Stimulated activated CD4-positive, alpha-beta T cell treated with anti-CD3 and anti-CD28 coated beads, Interleukin-2, amount 100 ng/mL, for 24 hours (primary cell): ENCODE results near the gene TNIK.
"Not testable (repeated sequence)": the region's sequence is repeated elsewhere in the genome, so short reads cannot be mapped to it uniquely, and the experiment has no call there.

ENCODE experiments used
- DNase-seq, 2 donors: peaks; one replicate each; pipeline ENCODE4 v3.0.0-alpha.2; 2020

TNIK gene

GRCh38 chr3:171155122-171155700, 305.0 kb downstream of the TNIK start:
- no peak for DNase-seq

GRCh38 chr3:171150945-171151344, 309.3 kb downstream of the TNIK start:
- DNase-seq, result no peak

DNA sequence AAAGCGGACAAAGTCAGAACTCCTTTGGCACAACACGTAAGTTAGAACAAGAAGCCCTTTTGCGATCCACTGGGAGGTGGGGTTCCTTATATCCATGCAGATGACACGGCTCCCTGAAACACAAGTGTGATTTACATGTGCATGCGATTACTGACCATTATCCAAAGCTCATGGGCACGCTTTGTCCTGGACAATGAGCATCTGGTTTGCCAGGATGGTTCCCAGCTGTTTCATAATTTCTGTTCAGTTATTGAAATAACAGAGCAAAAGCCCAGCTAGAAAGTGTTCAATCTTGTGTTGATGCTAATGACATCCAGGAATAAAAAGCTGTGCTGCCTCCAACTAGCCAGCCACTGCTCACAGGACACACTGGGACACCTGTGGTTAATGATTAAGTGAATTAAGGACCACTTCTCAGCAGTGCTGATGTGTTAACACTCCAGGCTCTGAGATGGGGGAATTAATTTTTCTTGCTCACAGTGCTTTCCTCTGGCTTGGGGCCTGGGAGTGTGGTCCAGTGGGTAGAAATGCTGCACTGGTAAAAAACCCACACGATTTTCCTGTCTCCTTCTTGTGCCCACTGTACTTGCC, 310.6 kb downstream of the TNIK start:
- DNase-seq, result no peak

GRCh38 chr3:171145798-171146197, 314.4 kb downstream of the TNIK start:
- no peak for DNase-seq

- no peak for DNase-seq
Observed at GRCh38 chr3:171142985-171143384, 317.2 kb downstream of the TNIK start.

DNA sequence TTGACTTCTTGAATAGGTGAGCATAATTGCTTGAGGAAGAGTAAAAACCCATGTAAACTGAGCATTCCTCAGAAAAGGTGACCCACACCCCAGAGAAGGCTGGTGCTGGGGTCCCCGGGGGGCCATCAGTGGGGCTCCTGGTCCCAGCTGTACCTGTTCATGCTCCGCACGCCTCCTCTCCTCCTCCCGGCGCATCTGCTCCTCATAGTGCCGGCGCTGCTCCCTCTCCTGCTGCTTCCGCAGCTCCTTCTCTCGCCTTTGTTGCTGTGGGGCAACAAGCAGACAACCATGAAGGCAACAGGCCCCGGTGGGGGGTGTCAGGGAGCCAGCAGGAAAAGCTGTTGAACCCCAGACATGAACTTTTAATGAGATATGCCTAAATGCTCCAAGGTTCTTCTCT, 320.0 kb downstream of the TNIK start:
- no peak for DNase-seq

DNA sequence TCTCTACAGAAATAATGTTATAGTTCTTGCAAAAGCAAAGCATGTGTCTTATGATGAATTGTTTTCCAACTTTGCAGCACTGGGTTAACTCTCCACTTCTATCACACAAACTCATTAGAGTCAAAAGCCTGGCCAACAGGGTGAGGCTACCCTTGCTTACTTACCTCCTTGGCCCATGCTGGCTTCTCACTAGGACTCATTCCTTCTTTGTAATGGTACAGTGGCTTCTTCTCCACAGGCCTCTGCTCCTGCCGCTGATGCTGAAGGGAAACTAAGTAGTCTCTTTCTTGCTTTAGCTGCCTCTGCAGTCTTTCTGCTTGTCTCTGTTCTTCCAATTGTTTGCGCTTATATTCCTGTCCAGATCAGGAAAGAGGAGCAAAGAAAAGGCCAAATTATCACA, 322.2 kb downstream of the TNIK start:
- DNase-seq, result no peak

GRCh38 chr3:171135549-171135948, 324.7 kb downstream of the TNIK start:
- DNase-seq, result no peak

- DNase-seq, result no peak
Observed at GRCh38 chr3:171133796-171134569, 326.2 kb downstream of the TNIK start.

GRCh38 chr3:171133337-171133736, 326.9 kb downstream of the TNIK start:
- DNase-seq, result no peak

- no peak for DNase-seq
Observed at GRCh38 chr3:171132873-171133272, 327.3 kb downstream of the TNIK start.

GRCh38 chr3:171129827-171130226, 330.4 kb downstream of the TNIK start:
- DNase-seq, result no peak

DNA sequence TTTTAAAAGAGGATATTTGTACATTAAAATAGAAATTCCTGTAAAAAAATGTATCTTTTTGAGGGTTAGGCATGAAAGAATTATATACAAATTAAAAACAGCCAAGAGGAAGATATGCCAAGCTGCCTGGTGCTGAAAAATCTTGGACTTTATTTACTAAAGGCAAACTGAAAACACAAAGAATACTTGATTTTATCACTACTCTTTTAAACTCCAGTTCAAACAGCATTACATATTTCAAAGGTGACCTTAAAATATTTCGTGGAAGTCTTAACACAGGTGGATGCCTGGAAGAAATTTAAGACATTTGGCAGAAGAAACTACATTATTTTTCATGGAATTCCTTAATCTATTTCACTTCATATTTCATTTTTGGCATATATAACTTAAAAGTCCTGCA, 332.6 kb downstream of the TNIK start:
- no peak for DNase-seq

GRCh38 chr3:171126478-171127209, 333.6 kb downstream of the TNIK start:
- no peak for DNase-seq

- DNase-seq, result no peak
Observed at GRCh38 chr3:171125010-171125409, 335.2 kb downstream of the TNIK start.

- DNase-seq, result no peak
Observed at GRCh38 chr3:171123915-171124314, 336.3 kb downstream of the TNIK start.

DNA sequence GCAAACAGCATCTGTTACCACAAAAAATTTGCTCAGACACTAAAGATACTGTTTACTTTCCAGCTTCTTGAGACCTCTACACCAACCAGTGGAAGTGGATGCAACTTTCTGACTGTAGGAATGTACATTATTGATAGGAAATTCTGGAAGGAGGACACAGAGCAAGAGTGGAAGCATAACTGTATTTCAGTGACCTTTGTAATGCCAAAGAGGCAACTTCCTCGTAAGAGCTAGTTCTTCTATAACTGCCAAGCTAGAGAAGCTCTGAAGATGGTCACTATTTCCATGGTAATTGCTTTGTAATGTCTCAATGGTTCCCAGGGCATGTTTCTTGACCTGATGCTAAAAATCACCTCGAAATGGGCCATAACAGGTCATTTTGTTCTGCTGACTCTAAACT, 337.3 kb downstream of the TNIK start:
- DNase-seq, result no peak

DNA sequence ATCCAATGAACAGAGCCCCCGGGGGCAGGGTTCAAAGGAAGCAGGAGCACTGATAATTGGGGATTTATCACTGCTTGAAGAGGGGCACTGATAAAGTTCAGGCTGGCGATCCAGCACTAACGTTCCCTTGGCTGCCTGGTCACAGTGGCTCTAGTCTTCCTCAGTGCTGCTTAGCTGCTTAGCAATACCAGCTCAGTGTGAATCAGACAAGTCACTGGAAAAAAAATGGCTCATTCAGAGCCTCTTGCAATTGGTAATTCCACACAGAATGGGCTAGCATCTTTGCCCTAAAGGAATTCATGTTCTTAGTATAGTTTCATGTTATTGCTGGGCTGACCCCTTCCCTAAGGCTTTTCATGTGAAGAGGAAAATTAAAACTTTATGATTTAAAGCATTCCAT, 338.0 kb downstream of the TNIK start:
- no peak for DNase-seq

DNA sequence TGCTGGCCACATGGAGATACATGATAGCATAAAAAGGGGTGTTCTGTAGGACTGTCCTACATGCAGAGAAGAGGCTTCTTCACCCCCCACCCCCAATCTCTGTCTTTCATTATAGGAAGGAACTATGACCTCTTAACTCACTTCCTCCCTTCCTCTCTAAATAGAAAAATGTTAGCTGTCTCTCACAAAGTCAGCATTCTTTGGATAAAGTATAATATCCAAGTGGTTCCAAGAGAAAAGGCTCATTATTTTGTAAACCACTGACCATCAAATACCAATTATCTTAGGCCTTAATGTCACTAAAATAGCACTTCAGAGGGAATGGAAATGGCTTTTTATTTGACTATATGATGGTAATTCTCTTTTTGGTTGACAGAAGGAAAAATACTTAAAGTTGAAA, 338.4 kb downstream of the TNIK start:
- no peak for DNase-seq

DNA sequence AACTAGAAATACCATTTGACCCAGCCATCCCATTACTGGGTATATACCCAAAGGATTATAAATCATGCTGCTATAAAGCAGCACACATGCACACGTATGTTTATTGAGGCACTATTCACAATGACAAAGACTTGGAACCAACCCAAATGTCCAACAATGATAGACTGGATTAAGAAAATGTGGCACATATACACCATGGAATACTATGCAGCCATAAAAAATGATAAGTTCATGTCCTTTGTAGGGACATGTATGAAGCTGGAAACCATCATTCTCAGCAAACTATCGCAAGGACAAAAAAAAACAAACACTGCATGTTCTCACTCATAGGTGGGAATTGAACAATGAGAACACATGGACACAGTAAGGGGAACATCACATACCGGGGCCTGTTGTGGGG, 340.8 kb downstream of the TNIK start:
- DNase-seq, result not testable (repeated sequence)

GRCh38 chr3:171118993-171119392, 341.2 kb downstream of the TNIK start:
- DNase-seq, result not testable (repeated sequence)

DNA sequence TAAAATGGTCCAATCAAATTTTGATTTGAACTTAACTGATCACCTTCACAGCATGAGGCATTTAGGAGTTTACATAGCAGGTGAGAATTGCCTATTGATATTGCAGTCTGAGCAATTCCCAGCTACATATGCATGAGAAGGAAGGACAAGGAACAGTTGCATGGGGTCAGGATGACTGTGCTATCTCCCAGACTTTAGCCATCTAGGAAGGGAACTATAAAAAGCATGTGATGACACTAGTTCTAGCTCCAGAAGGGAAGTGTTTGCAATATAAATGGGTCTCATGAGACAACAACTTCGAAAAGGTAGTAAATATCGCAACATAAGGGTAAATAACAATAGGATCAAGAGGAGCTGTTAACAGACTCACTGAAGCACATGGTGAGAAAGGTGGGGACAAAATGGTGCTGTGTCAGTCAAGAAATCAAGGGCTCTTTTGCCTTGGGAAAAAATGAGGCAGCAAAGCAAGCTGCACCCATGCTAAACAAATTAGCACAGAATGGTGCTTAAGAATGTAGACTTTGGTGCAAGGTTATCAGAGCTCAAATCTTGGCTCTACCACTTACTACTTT, 343.3 kb downstream of the TNIK start:
- DNase-seq, result no peak

DNA sequence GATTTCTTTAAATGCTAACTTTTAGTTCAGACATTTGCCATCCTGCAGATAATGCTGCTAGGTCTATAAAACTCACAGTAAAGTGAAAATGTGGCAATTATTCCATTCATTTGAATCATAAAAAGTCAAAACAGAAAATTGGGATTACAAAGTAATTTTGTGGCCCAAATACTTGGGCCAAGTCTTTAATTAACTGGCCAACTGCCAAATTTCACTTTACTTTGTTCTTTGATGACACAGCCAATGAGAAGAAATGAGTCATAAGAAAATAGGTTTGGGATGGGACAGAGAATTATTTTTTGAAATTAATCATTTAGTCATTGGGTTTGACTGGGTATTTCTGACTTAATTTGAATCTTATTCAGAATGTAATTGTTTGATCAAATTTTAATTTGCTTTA, 343.8 kb downstream of the TNIK start:
- no peak for DNase-seq
